ENCODE data around the gene TXNDC16. TPM values are rescaled to one million over a fixed set of nuclear protein-coding genes. Genes with fewer than 3 reads are reported as not detected.

TXNDC16 gene
- total RNA-seq, 2 donors from 2014 or later: 11.5 to 17.5 TPM

GRCh38 chr14:52455291-52456088 lies 96.8 kb downstream of the TXNDC16 start:
- Mint-ChIP-seq H3K27ac (no peak overlapping the region), H3K27me3 (ENCODE audit: insufficient read depth) (no peaks in the 10 kb centered on the region), H3K4me3 (no peak overlapping the region), H3K9me3 (no peaks in the 10 kb centered on the region), H3K36me3 (ENCODE audit: low read depth) (peaks cover 6% of the 10 kb centered on the region), H3K4me1 (no peaks in the 10 kb centered on the region)
- Histone ChIP-seq H3K27ac (ENCODE audit: low read depth, low read length) (no peak overlapping the region), H3K36me3 (ENCODE audit: control insufficient read depth, insufficient read depth, low read length) (no peaks in the 10 kb centered on the region), H3K4me1 (ENCODE audit: control insufficient read depth, insufficient read depth, low read length) (no peaks in the 10 kb centered on the region), H3K9me3 (ENCODE audit: control insufficient read depth, low read length) (no peaks in the 10 kb centered on the region), H3K4me3 (ENCODE audit: low read length) (no peak overlapping the region), H3K9ac (ENCODE audit: extremely low read depth, low read length, poor library complexity, severe bottlenecking) (no peak overlapping the region), H3K27me3 (ENCODE audit: control insufficient read depth, insufficient read depth, low read length, poor library complexity, severe bottlenecking) (no peaks in the 10 kb centered on the region)
- DNase-seq: no peak
- TF ChIP-seq, protein P1, sequence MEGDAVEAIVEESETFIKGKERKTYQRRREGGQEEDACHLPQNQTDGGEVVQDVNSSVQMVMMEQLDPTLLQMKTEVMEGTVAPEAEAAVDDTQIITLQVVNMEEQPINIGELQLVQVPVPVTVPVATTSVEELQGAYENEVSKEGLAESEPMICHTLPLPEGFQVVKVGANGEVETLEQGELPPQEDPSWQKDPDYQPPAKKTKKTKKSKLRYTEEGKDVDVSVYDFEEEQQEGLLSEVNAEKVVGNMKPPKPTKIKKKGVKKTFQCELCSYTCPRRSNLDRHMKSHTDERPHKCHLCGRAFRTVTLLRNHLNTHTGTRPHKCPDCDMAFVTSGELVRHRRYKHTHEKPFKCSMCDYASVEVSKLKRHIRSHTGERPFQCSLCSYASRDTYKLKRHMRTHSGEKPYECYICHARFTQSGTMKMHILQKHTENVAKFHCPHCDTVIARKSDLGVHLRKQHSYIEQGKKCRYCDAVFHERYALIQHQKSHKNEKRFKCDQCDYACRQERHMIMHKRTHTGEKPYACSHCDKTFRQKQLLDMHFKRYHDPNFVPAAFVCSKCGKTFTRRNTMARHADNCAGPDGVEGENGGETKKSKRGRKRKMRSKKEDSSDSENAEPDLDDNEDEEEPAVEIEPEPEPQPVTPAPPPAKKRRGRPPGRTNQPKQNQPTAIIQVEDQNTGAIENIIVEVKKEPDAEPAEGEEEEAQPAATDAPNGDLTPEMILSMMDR (conservative IDR thresholded peaks at IDR 0.05): no peak
- WGBS, 2 experiments (ENCODE audit: insufficient coverage in 1 of 2, insufficient read length in 1 of 2): 86 to 100% methylated on average over 1 to 2 of the region's 3 CpGs

DNA sequence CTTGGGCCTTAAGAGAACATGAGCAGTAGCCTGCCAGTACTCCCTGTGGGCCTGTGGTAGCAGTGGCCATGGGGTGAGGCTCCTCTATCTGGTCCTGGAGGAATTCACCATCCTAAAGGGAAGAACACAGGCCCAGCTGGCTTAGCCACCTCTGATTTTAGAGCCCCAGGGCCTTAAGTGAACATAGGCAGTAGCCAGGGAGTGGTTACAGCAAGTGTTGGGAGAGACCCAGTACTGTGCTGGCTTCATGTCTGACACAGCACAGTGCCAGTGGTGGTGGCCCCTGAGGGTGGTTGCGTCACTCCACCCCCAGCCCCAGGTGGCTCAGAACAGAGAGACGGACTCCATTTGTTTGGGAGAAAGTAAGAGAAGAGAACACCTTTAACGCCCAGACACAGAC lies 105.1 kb downstream of the TXNDC16 start:
- Histone ChIP-seq H3K27me3 (ENCODE audit: control insufficient read depth, insufficient read depth, low read length, poor library complexity, severe bottlenecking) (no peaks in the 10 kb centered on the region), H3K36me3 (ENCODE audit: control insufficient read depth, insufficient read depth, low read length) (no peaks in the 10 kb centered on the region), H3K27ac (ENCODE audit: low read depth, low read length) (no peak overlapping the region), H3K4me1 (ENCODE audit: control insufficient read depth, insufficient read depth, low read length) (no peaks in the 10 kb centered on the region), H3K9ac (ENCODE audit: extremely low read depth, low read length, poor library complexity, severe bottlenecking) (no peak overlapping the region), H3K9me3 (ENCODE audit: control insufficient read depth, low read length) (no peaks in the 10 kb centered on the region), H3K4me3 (ENCODE audit: low read length) (no peak overlapping the region)
- H3K4me1 Mint-ChIP-seq: peaks cover 4% of the 10 kb centered on the region
- no peak overlapping the region for H3K4me3 Mint-ChIP-seq
- H3K9me3 Mint-ChIP-seq: no peaks in the 10 kb centered on the region
- no peaks in the 10 kb centered on the region for H3K36me3 Mint-ChIP-seq (ENCODE audit: low read depth)
- DNase-seq: no peak
- TF ChIP-seq, protein P1 (conservative IDR thresholded peaks at IDR 0.05): no peak
- no peaks in the 10 kb centered on the region for H3K27me3 Mint-ChIP-seq (ENCODE audit: insufficient read depth)
- WGBS, 2 experiments (ENCODE audit: insufficient coverage in 1 of 2, insufficient read length in 1 of 2): 86% methylated on average over 3 of the region's 3 CpGs; no CpG with 5 or more reads in 1 of the 2 experiments
- no peak overlapping the region for H3K27ac Mint-ChIP-seq

DNA sequence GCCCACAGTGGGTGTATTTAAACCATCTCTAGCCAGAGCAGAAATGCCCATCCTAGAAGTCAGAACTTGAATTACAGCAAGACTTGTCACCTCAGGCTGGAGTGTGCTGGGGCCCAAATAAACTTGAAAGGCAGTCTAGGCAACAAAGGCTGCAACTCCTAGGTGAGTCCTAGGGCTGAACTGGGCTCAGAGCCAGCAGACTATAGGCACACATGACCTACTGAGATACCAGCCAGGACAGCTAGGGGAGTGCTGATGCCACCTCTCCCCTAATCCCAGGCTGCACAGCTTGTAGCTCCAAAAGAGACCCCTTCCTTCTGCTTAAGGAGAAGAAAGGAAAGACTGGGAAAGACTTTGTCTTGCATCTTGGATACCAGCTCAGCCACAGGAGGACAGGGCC lies 106.0 kb downstream of the TXNDC16 start:
- Histone ChIP-seq H3K27ac (ENCODE audit: low read depth, low read length) (no peak overlapping the region), H3K9ac (ENCODE audit: extremely low read depth, low read length, poor library complexity, severe bottlenecking) (no peak overlapping the region), H3K36me3 (ENCODE audit: control insufficient read depth, insufficient read depth, low read length) (no peaks in the 10 kb centered on the region), H3K9me3 (ENCODE audit: control insufficient read depth, low read length) (no peaks in the 10 kb centered on the region), H3K27me3 (ENCODE audit: control insufficient read depth, insufficient read depth, low read length, poor library complexity, severe bottlenecking) (no peaks in the 10 kb centered on the region), H3K4me1 (ENCODE audit: control insufficient read depth, insufficient read depth, low read length) (no peaks in the 10 kb centered on the region), H3K4me3 (ENCODE audit: low read length) (no peak overlapping the region)
- no peak for DNase-seq
- Mint-ChIP-seq H3K9me3 (no peaks in the 10 kb centered on the region), H3K36me3 (ENCODE audit: low read depth) (no peaks in the 10 kb centered on the region), H3K4me3 (no peak overlapping the region), H3K27me3 (ENCODE audit: insufficient read depth) (no peaks in the 10 kb centered on the region), H3K27ac (no peak overlapping the region), H3K4me1 (peaks cover 4% of the 10 kb centered on the region)
- TF ChIP-seq, protein P1 (conservative IDR thresholded peaks at IDR 0.05): no peak
